Fibroblast of lung (primary cell): ENCODE measurements around the gene TBK1.

Experiments used
- EZH2 ChIP-seq: IDR thresholded peaks from 2 replicates; pipeline ENCODE4 v1.5.1; 2012; ENCODE audit warnings: low read length, control low read depth, mild to moderate bottlenecking; ENCODE audit errors: missing control alignments
- TF ChIP-seq, protein P1 (sequence below), 2 donors: IDR thresholded peaks in 1 of 2; conservative IDR thresholded peaks in 1 of 2; 1 replicate in 1 of 2; 2 replicates in 1 of 2; pipeline ENCODE4 v1.5.1; 2011 to 2012; ENCODE audit warnings: low read length in 2 of 2, control low read depth in 1 of 2, inconsistent platforms in 1 of 2, low read depth in 1 of 2, mild to moderate bottlenecking in 1 of 2

DNA sequence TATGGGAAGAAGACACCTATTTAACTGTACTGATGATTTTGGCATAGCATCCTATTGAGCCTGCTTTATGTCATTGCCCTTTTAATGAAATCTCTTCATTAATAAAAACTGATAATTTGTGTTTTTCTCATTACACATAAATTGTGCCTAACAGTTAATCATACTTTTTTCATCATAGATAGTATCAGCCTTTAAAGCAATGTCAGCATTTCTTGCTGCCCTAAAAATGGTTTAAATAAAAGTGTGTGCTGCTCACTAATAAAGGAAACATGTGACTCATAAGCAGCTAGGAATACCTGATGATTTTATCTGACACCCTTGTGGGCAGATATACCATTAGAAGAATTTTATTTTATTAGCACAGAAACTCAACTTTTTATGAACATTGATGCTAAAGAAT lies 26.7 kb downstream of the TBK1 start:
- TF ChIP-seq, protein P1, sequence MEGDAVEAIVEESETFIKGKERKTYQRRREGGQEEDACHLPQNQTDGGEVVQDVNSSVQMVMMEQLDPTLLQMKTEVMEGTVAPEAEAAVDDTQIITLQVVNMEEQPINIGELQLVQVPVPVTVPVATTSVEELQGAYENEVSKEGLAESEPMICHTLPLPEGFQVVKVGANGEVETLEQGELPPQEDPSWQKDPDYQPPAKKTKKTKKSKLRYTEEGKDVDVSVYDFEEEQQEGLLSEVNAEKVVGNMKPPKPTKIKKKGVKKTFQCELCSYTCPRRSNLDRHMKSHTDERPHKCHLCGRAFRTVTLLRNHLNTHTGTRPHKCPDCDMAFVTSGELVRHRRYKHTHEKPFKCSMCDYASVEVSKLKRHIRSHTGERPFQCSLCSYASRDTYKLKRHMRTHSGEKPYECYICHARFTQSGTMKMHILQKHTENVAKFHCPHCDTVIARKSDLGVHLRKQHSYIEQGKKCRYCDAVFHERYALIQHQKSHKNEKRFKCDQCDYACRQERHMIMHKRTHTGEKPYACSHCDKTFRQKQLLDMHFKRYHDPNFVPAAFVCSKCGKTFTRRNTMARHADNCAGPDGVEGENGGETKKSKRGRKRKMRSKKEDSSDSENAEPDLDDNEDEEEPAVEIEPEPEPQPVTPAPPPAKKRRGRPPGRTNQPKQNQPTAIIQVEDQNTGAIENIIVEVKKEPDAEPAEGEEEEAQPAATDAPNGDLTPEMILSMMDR (conservative IDR thresholded peaks at IDR 0.05 in 1 of 2, IDR thresholded peaks at IDR 0.05 in 1 of 2; ENCODE audit: low read depth in 1 of 2, low read length in 2 of 2), result no peak
- TF ChIP-seq EZH2, result no peak
